Spleen (tissue), 11 donors: ENCODE data around the gene CCNL2. TPM values are rescaled to one million over a fixed set of nuclear protein-coding genes. Genes with fewer than 3 reads are reported as not detected.

Experiments
- DNase-seq: peaks from one replicate; pipeline ENCODE4 v3.0.0-alpha.2; 2020
- H3K27ac ChIP-seq, 8 donors: fragments of 200-600 bp; sonication (generic) in 7 of 8; 1 replicate in 4 of 8; 2 replicates in 4 of 8; pipeline versions ENCODE4 v1.5.0 to v1.8.0; 2016 to 2021; ENCODE audit warnings: inconsistent platforms in 4 of 8, mild to moderate bottlenecking in 4 of 8, moderate library complexity in 1 of 8
- H3K27me3 ChIP-seq, 7 donors: fragments of 200-600 bp; sonication (generic) in 6 of 7; replicated peaks in 1 of 7; 1 replicate in 4 of 7; 2 replicates in 3 of 7; pipeline versions ENCODE4 v1.5.0 to v1.8.0; 2016 to 2021; ENCODE audit warnings: inconsistent platforms in 3 of 7, mild to moderate bottlenecking in 1 of 7
- H3K36me3 ChIP-seq, 6 donors: fragments of 200-600 bp; sonication (generic) in 5 of 6; 1 replicate in 4 of 6; 2 replicates in 2 of 6; pipeline versions ENCODE4 v1.5.0 to v1.8.0; 2016 to 2021; ENCODE audit warnings: inconsistent platforms in 2 of 6
- H3K4me1 ChIP-seq, 6 donors: fragments of 200-600 bp; sonication (generic) in 5 of 6; 1 replicate in 3 of 6; 2 replicates in 3 of 6; pipeline versions ENCODE4 v1.5.0 to v1.8.0; 2016 to 2021; ENCODE audit warnings: inconsistent platforms in 3 of 6
- H3K4me3 ChIP-seq, 8 donors: fragments of 200-600 bp; sonication (generic) in 7 of 8; 1 replicate in 4 of 8; 2 replicates in 4 of 8; pipeline versions ENCODE4 v1.5.0 to v1.8.0; 2016 to 2021; ENCODE audit warnings: inconsistent platforms in 4 of 8, mild to moderate bottlenecking in 4 of 8, moderate library complexity in 2 of 8
- H3K9me3 ChIP-seq, 8 donors: fragments of 200-600 bp; sonication (generic) in 7 of 8; 1 replicate in 4 of 8; 2 replicates in 4 of 8; pipeline versions ENCODE4 v1.5.0 to v1.8.0; 2016 to 2021; ENCODE audit warnings: inconsistent platforms in 4 of 8
- CTCF ChIP-seq, 11 experiments: fragments of 200-600 bp in 7 of 11; fragments of 450-650 bp in 4 of 11; sonication (generic) in 4 of 11; IDR thresholded peaks in 8 of 11; conservative IDR thresholded peaks in 3 of 11; 1 replicate in 7 of 11; 2 replicates in 4 of 11; pipeline versions ENCODE4 v1.4.0 to v1.8.0; 2016 to 2021; ENCODE audit warnings: antibody characterized with exemption in 11 of 11, inconsistent platforms in 4 of 11, mild to moderate bottlenecking in 1 of 11
- POLR2A ChIP-seq, 3 donors: fragments of 450-650 bp; IDR thresholded peaks; one replicate each; pipeline ENCODE4 v1.5.1; 2017; ENCODE audit warnings: antibody characterized with exemption in 3 of 3, mild to moderate bottlenecking in 1 of 3
- POLR2AphosphoS5 ChIP-seq, 3 donors: sonication (generic); formaldehyde crosslinking; IDR thresholded peaks; one replicate each; pipeline ENCODE4 v1.5.1; 2017; ENCODE audit warnings: antibody characterized with exemption in 3 of 3
- WGBS, 5 donors: extraction: QIAGEN DNeasy Blood & Tissue Kit in 3 of 5; methylation state at CpG; one replicate each; pipeline versions ENCODE4 v1.1.5 to v1.1.7; 2013 to 2018; 5-methylcytosine and 5-hydroxymethylcytosine counted together
- intact Hi-C: fragments of 100-400 bp; cut with DNase I; formaldehyde crosslinking; loops from one replicate; pipeline ENCODE4 v1.15.0; 2023; ENCODE audit warnings: low total_unique reads
- polyA plus RNA-seq, 3 donors: library from polyadenylated mRNA; stranded (reverse); fragments of 200-250 nt; gene quantifications; one replicate each; pipeline ENCODE4 v1.2.1, GENCODE V29; 2013
- total RNA-seq, 7 donors: library from RNA; depleted of rRNA in 3 of 7; stranded (reverse); fragments of >200 nt in 3 of 7; fragmentation: NEBNext Ultra II Directional in 4 of 7; extraction: Animal tissue kit (Norgen Biotek cat#: 25700) in 4 of 7; gene quantifications; one replicate each; pipeline versions ENCODE4 v1.1.0 to v1.2.1, GENCODE V29; 2016 to 2021
- donor health status: healthy with polysubstance abuse.
- donor health status: DM: no; HTN: no; CAD: no; lungs with moderate emphysema.
- donor health status: DM: no; HTN: no; CAD: no.
- donor health status: Bipolar disorder and iron deficiency.
- donor health status: healthy.
- donor health status: DM: no; HTN: no; CAD: no.
- donor health status: DM: yes; HTN: yes; CAD: no.

CCNL2 gene
- total and polyA plus RNA-seq, 10 donors, result 111 to 299 (median 204) TPM

GRCh38 chr1:1398677-1399186 lies 403 bp downstream of the CCNL2 start:
- Histone ChIP-seq H3K27ac (peak overlapping the region; percentile 77 to 94 (median 89)), H3K4me1 (peaks cover 18 to 83% (median 62%) of the 10 kb centered on the region in 6 donors), H3K27me3 (no peaks in the 10 kb centered on the region), H3K36me3 (peaks cover 0 to 80% (median 74%) of the 10 kb centered on the region in 6 donors), H3K9me3 (no peaks in the 10 kb centered on the region), H3K4me3 (peak overlapping the region; percentile 92 to 100 (median 98))
- intact Hi-C loops, result no loop called here
- WGBS, 5 donors, result 0 to 1% (median 0%) methylated on average over 10 to 54 of the region's 54 CpGs
- TF ChIP-seq CTCF (IDR thresholded peaks at IDR 0.05 in 8 of 11, conservative IDR thresholded peaks at IDR 0.05 in 3 of 11), result no peak
- no peak for TF ChIP-seq POLR2A (IDR thresholded peaks at IDR 0.05)
- DNase-seq, result no peak

- Histone ChIP-seq H3K27me3 (no peaks in the 10 kb centered on the region), H3K4me1 (peaks cover 18 to 83% (median 59%) of the 10 kb centered on the region in 6 donors), H3K9me3 (no peaks in the 10 kb centered on the region), H3K36me3 (peaks cover 3 to 80% (median 74%) of the 10 kb centered on the region in 6 donors), H3K4me3 (peak overlapping the region; percentile 92 to 100 (median 98)), H3K27ac (peak overlapping the region in 4 of 8 donors; percentile 85 to 93 (median 90))
- no peak for DNase-seq
- intact Hi-C loops, result no loop called here
- TF ChIP-seq CTCF (IDR thresholded peaks at IDR 0.05 in 8 of 11, conservative IDR thresholded peaks at IDR 0.05 in 3 of 11) (no peak), POLR2A (IDR thresholded peaks at IDR 0.05) (no peak), POLR2AphosphoS5 (IDR thresholded peaks at IDR 0.05) (no peak)
- WGBS, 5 donors, result 45 to 62% (median 50%) methylated on average over 19 of the region's 19 CpGs
Observed at GRCh38 chr1:1397839-1398523, 1.2 kb downstream of the CCNL2 start.

- H3K27ac ChIP-seq, result no peak overlapping the region
- 89 to 94% (median 92%) methylated on average over 11 of the region's 11 CpGs for WGBS, 5 donors
- H3K27me3 ChIP-seq, result no peaks in the 10 kb centered on the region
- H3K4me1 ChIP-seq, result peaks cover 11 to 69% (median 44%) of the 10 kb centered on the region in 6 donors
- DNase-seq, result no peak
- H3K9me3 ChIP-seq, result no peaks in the 10 kb centered on the region
- intact Hi-C loops, result no loop called here
- no peak overlapping the region for H3K4me3 ChIP-seq
- H3K36me3 ChIP-seq, result peaks cover 12 to 82% (median 79%) of the 10 kb centered on the region in 6 donors
- no peak for TF ChIP-seq POLR2A (IDR thresholded peaks at IDR 0.05)
- peak in 1 of 3 donors; percentile 20 for TF ChIP-seq POLR2AphosphoS5 (IDR thresholded peaks at IDR 0.05)
- no peak for TF ChIP-seq CTCF (IDR thresholded peaks at IDR 0.05 in 8 of 11, conservative IDR thresholded peaks at IDR 0.05 in 3 of 11)
Observed at GRCh38 chr1:1395166-1395565, 4.0 kb downstream of the CCNL2 start.

- 82 to 96% (median 91%) methylated on average over 7 of the region's 7 CpGs for WGBS, 5 donors
Observed at GRCh38 chr1:1394116-1394515, 5.0 kb downstream of the CCNL2 start.

More at GRCh38 chr1:1394116-1394515, 5.0 kb downstream of the CCNL2 start:
- intact Hi-C loops, result no loop called here
- no peak for DNase-seq
- Histone ChIP-seq H3K4me1 (peaks cover 10 to 63% (median 37%) of the 10 kb centered on the region in 6 donors), H3K9me3 (no peaks in the 10 kb centered on the region), H3K27me3 (no peaks in the 10 kb centered on the region), H3K27ac (no peak overlapping the region), H3K36me3 (peaks cover 14 to 92% (median 89%) of the 10 kb centered on the region in 6 donors), H3K4me3 (no peak overlapping the region)
- TF ChIP-seq CTCF (IDR thresholded peaks at IDR 0.05 in 8 of 11, conservative IDR thresholded peaks at IDR 0.05 in 3 of 11) (no peak), POLR2A (IDR thresholded peaks at IDR 0.05) (no peak)
